ENCODE results near the gene ZPR1. TPM values are rescaled to one million over a fixed set of nuclear protein-coding genes. Genes with fewer than 3 reads are reported as not detected.

The ZPR1 gene
- total and polyA plus RNA-seq, 11 donors, result 6.2 to 59.4 (median 27.1) TPM

GRCh38 chr11:116786326-116786725 lies 1.5 kb downstream of the ZPR1 start:
- TF ChIP-seq, protein P1, sequence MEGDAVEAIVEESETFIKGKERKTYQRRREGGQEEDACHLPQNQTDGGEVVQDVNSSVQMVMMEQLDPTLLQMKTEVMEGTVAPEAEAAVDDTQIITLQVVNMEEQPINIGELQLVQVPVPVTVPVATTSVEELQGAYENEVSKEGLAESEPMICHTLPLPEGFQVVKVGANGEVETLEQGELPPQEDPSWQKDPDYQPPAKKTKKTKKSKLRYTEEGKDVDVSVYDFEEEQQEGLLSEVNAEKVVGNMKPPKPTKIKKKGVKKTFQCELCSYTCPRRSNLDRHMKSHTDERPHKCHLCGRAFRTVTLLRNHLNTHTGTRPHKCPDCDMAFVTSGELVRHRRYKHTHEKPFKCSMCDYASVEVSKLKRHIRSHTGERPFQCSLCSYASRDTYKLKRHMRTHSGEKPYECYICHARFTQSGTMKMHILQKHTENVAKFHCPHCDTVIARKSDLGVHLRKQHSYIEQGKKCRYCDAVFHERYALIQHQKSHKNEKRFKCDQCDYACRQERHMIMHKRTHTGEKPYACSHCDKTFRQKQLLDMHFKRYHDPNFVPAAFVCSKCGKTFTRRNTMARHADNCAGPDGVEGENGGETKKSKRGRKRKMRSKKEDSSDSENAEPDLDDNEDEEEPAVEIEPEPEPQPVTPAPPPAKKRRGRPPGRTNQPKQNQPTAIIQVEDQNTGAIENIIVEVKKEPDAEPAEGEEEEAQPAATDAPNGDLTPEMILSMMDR (IDR thresholded peaks at IDR 0.05), result no peak
- TF ChIP-seq POLR2A (IDR thresholded peaks at IDR 0.05), result no peak
- no peak for DNase-seq
- 82 to 100% (median 93%) methylated on average over 1 to 2 of the region's 2 CpGs for WGBS, 4 donors
- Histone ChIP-seq H3K4me3 (peak overlapping the region in 3 of 12 donors; percentile 92 to 99 (median 96)), H3K4me1 (peaks cover 0 to 27% (median 13%) of the 10 kb centered on the region in 12 donors), H3K9me3 (no peaks in the 10 kb centered on the region), H3K27me3 (no peaks in the 10 kb centered on the region), H3K27ac (no peak overlapping the region), H3K36me3 (peaks cover 3 to 56% (median 53%) of the 10 kb centered on the region in 9 donors)
- intact Hi-C loops (cut with DNase I), result loop anchor here in 4 of 10 donors (5.0 to 10.0 kb wide), 3 partner anchors 436 to 448 kb away; partner anchors contain the start of genes PCSK7 (in 1 of the 4) and RNF214 (in 1 of the 4)
- no peak for ATAC-seq

- no peak for TF ChIP-seq POLR2A (IDR thresholded peaks at IDR 0.05)
- TF ChIP-seq, protein P1 (IDR thresholded peaks at IDR 0.05), result no peak
- ATAC-seq (no peak), DNase-seq (no peak)
- Histone ChIP-seq H3K9me3 (no peaks in the 10 kb centered on the region), H3K4me1 (peaks cover 0 to 15% (median 10%) of the 10 kb centered on the region in 12 donors), H3K4me3 (no peak overlapping the region), H3K27ac (no peak overlapping the region), H3K36me3 (peaks cover 3 to 92% (median 89%) of the 10 kb centered on the region in 9 donors), H3K27me3 (no peaks in the 10 kb centered on the region)
- WGBS, 4 donors, result 93 to 98% (median 96%) methylated on average over 4 of the region's 4 CpGs
- intact Hi-C loops (cut with DNase I), result loop anchor here in 1 of 10 donors (10.0 kb wide), 1 partner anchor 452 kb away; the partner anchor contains the start of genes PCSK7 and RNF214
Measured at GRCh38 chr11:116782728-116783127, 5.1 kb downstream of the ZPR1 start.

DNA sequence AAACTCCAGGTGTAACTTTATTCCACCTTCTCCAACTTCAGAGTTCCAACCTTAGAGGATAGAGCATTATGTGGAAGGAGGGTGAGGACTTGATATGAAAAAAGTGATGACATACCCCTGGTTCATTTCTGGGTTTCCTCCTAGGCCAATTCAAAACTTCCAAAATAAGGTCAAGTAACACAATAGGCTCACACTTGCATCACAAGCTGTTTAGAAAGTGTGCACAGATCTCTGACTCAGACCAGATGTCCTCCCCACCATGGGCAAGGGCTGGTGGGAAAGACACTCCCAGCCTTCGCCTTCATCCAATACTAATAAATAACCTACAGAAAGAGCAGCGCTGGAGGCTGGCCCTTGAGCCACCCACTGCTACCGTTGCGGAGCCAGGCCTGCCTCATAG lies 9.3 kb downstream of the ZPR1 start:
- ATAC-seq (no peak), DNase-seq (no peak)
- TF ChIP-seq POLR2A (IDR thresholded peaks at IDR 0.05), result no peak
- TF ChIP-seq, protein P1 (IDR thresholded peaks at IDR 0.05), result no peak
- H3K4me3 ChIP-seq, result no peak overlapping the region
- no peaks in the 10 kb centered on the region for H3K9me3 ChIP-seq
- H3K4me1 ChIP-seq, result peaks cover 0 to 5% (median 3%) of the 10 kb centered on the region in 12 donors
- 91 to 100% (median 99%) methylated on average over 4 of the region's 4 CpGs for WGBS, 4 donors
- H3K27ac ChIP-seq, result no peak overlapping the region
- H3K27me3 ChIP-seq, result no peaks in the 10 kb centered on the region
- intact Hi-C loops (cut with DNase I), result no loop called here
- H3K36me3 ChIP-seq, result peaks cover 0 to 79% (median 64%) of the 10 kb centered on the region in 9 donors

GRCh38 chr11:116777056-116777455 lies 10.8 kb downstream of the ZPR1 start:
- intact Hi-C loops (cut with DNase I), result no loop called here
- no peaks in the 10 kb centered on the region for H3K27me3 ChIP-seq
- no peaks in the 10 kb centered on the region for H3K9me3 ChIP-seq
- H3K27ac ChIP-seq, result no peak overlapping the region
- 66 to 79% (median 71%) methylated on average over 7 of the region's 7 CpGs for WGBS, 4 donors
- TF ChIP-seq, protein P1 (IDR thresholded peaks at IDR 0.05), result no peak
- TF ChIP-seq POLR2A (IDR thresholded peaks at IDR 0.05), result no peak
- H3K4me1 ChIP-seq, result peaks cover under 1 to 13% (median 7%) of the 10 kb centered on the region in 12 donors
- ATAC-seq (no peak), DNase-seq (no peak)
- H3K4me3 ChIP-seq, result no peak overlapping the region
- H3K36me3 ChIP-seq, result peaks cover 0 to 64% (median 49%) of the 10 kb centered on the region in 9 donors
